Fibroblast of villous mesenchyme (primary cell): ENCODE measurements around the gene NUP210L. TPM values are rescaled to one million over a fixed set of nuclear protein-coding genes. Genes with fewer than 3 reads are reported as not detected.

Source experiments
- DNase-seq: peaks from one replicate; pipeline ENCODE4 v3.0.0-alpha.2; 2010; ENCODE audit warnings: low read depth
- H3K4me3 ChIP-seq: 2 replicates; pipeline ENCODE4 v1.5.1; 2011; ENCODE audit warnings: low read depth, mild to moderate bottlenecking, low read length
- CTCF ChIP-seq: IDR thresholded peaks from 2 replicates; pipeline ENCODE4 v1.5.1; 2012; ENCODE audit warnings: low read depth, mild to moderate bottlenecking, low read length; ENCODE audit not compliant: insufficient read depth
- total RNA-seq: library from RNA; depleted of rRNA; stranded (reverse); fragments of >200 nt; gene quantifications from 2 replicates; pipeline ENCODE4 v1.2.3, GENCODE V29; 2012

NUP210L gene
- total RNA-seq, 1 donor = under 0.01 TPM

GRCh38 chr1:154190550-154190949 is 35.7 kb upstream of the NUP210L start:
- peak; percentile 49 for DNase-seq
- TF ChIP-seq CTCF = no peak
- H3K4me3 ChIP-seq = no peak overlapping the region

DNA sequence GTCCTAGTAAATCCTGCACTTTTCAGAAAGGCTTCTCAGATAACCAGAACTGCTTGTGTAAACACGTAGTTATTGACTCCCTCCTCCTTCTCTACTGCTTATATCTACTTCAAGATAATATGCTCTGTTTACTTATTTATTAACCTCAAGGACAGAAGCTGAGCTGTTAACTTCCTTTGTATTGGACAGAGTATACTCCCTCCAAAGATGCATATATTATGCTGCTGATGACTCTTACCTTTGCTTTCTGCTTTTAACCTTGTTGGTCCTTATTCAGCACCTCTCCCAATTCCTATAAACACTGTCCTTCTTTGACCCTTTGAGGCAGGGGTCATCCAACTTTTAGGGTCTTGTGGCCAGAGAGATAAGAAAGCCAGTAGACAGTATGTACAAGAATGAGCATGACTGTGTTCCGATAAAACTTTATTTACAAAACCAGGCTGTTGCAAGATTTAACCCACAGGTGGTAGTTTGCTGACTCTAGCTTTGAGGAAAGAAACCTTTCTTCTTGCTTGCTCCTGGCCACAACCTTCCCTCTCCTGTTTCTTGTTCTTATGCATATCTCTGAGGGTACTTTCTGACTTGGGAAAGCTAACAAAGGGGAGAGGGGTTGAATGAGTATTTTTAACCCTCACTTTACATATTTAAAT is 32.1 kb upstream of the NUP210L start:
- TF ChIP-seq CTCF = no peak
- H3K4me3 ChIP-seq = no peak overlapping the region
- peak; percentile 41 for DNase-seq

- H3K4me3 ChIP-seq = no peak overlapping the region
- peak; percentile 65 for DNase-seq
- peak; percentile 59 for TF ChIP-seq CTCF
These were observed 31.3 kb upstream of the NUP210L start for GRCh38 chr1:154186177-154186576.

GRCh38 chr1:154183046-154183915 is 28.4 kb upstream of the NUP210L start:
- H3K4me3 ChIP-seq = peak overlapping the region; percentile 96
- peak; percentile 4 for TF ChIP-seq CTCF
- DNase-seq = peak; percentile 96

GRCh38 chr1:154182344-154183045 is 27.6 kb upstream of the NUP210L start:
- DNase-seq = peak; percentile 85
- no peak for TF ChIP-seq CTCF
- peak overlapping the region; percentile 96 for H3K4me3 ChIP-seq

DNA sequence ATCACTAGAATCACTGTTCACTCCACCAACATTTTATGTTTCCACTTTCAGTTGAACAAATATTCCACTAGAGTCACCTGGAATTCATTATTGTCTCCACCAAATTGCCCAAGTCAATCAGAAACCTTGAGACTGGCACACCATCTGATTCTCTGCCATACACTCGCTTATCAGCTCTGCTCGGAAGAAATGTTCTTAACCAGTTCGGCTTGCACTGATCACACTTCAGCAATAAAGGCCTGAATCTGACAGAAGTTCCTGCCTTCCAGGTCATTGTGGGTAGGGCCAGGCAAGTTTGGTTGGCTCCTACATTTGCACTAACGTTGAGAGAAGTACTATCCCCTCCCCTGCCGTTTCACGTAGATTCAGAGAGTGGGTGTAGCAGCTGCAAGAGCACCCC is 27.1 kb upstream of the NUP210L start:
- no peak for TF ChIP-seq CTCF
- no peak for DNase-seq
- peak overlapping the region; percentile 96 for H3K4me3 ChIP-seq
